Stimulated activated naive CD4-positive, alpha-beta T cell (primary cell): ENCODE results near the gene ULK3.
"Not testable (repeated sequence)": the region's sequence is repeated elsewhere in the genome, so short reads cannot be mapped to it uniquely, and the experiment has no call there.

Experiments used
- DNase-seq, 6 experiments: peaks; one replicate each; lab custom pipeline; 2025; lab: John Stamatoyannopoulos, UW

The ULK3 gene

DNA sequence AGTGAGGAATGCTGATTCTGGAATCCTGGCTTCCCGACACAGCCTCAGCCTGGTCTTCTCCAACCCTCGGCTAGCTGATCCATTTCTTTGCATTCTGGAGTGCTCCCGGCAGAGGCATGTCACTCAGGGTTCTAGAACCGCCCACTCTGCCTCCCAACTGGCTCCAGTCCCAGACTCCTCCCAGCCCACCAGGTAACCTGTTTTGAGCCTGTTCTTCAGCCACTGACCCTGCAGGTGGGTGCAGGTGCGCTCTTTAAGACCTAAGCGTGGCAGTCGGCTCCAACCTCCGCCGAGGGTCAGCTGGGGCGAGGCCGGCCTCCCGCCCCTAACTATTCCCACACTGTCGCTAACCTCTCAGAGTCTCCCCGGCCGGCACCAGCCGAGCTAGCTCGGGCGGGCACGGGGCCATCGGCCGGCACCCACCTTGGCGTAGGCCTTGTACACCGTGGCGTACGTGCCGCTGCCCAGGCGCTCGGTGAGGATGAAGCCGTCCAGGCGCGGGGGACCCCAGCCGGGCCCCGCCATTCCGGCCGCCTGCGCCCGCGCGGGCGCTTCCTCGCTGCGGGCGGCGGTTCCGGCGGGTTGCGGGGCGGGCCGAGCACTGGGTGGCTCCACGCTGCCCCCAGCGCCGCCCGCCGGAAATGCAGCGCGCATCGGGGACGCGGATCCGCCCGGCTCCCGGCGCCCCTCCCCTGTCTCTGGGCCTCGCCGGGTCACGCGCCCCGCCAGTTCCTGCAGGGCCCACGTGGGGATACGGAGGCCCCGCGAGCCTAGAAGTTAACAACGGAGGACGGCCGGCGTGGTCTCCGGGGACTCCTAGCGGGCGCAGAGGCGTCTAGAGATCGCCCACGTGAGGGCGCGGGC is at the start of gene ULK3:
ULK3 (minus strand) TSS at position 576 of the 864 bp plus-strand sequence; CDS start at position 525, 51 bp downstream.
- peak; percentile 85 to 92 (median 89) for DNase-seq

- no peak for DNase-seq
These were observed 49.4 kb upstream of the ULK3 start for GRCh38 chr15:74892313-74892712.

DNA sequence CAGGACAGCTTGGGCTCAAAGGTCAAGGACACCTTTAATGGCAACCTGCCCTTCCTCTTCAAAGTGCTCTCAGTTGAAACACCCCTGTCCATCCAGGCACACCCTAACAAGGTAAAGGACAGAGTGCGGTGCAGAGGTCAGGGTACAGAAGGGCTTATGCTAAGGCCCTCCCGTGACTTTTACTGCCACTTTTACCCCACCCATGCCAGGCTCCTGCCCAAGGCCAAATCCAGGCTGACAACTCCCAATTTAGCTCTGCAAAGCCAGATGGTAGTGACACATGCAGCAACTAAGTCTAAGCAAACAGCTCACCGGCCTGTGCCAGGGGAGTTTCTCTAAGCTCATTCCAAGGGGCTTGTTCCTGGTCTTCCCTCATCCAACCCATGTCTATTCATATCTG is 48.5 kb upstream of the ULK3 start:
- DNase-seq = no peak

DNA sequence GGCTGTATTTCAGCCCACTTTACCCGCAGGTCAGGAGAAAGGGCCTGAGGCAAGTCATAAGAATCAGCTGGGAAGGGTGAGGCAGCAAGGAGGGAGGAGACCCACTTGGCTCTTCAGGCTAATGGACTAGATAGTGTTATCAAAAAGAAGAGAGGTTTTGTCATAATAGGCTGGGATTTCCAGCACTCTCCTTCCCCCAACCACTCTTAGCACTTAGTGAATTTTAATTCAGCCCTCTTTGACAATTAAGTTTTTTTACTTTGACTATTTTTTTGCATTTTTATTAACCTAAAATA is 47.7 kb upstream of the ULK3 start:
- no peak for DNase-seq

DNA sequence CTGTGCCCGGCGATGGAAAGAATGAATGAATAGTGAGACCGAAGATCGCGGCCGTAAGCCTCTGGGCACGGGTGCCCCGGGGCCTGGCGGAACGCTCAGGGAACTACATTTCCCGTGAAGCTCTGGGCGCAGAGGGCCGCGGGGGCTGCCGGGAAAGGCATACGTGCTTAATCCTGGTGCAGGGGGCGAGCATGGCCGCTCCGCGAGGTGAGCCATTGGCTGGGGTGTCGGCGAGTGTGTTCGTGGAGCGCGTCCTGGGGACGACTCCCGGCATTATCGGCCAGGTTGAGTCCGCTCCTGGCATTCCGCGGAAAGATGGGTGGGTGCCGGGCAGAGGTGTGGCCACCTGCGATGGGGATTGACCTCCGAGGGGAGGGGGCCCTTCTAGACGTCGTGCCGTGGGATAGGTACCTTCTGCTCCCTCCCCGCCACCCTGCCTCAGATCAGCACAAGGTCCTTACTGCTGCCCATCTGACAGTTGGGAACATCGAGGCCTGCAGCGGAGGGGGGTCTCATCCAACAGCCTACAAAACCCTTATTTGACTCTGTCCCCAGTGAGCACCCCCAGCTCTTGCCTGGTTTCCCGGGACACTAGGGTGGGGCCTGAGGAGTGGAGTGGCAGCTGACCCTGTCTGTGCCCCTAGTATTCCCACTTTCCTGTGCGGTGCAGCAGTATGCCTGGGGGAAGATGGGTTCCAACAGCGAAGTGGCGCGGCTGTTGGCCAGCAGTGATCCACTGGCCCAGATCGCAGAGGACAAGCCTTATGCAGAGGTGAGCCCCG is 47.1 kb upstream of the ULK3 start, which contains the start of gene MPI:
MPI (plus strand) TSS at position 160 of the 782 bp plus-strand sequence; CDS start at position 192, 32 bp downstream.
- DNase-seq = peak; percentile 66 to 81 (median 74)

DNA sequence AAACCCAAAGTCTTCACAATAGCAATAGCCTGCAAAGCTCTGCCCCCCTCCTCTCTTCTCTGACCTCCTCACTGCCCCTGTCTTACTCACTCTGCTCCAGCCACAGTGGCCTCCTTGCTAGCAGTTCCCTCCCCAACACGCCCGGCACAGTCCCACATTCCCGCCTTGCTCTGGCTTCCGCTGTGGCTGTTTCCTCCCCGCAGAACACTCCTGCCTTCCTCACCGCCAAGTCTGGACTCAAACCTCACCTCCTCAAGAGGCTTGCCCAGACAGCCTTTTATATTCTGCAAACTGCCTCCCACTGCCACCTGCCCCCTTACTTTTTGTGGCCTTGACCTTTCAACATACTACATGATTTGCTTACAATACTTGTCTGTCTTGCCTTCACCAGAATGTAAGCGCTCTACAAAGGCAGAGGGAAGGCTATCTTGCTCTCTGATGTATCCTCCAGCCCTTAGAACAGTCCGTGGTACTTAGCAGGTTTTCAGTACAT is 46.5 kb upstream of the ULK3 start:
- DNase-seq = peak in 1 of 6 experiments; percentile 8

GRCh38 chr15:74888716-74889115 is 45.8 kb upstream of the ULK3 start:
- no peak for DNase-seq

DNA sequence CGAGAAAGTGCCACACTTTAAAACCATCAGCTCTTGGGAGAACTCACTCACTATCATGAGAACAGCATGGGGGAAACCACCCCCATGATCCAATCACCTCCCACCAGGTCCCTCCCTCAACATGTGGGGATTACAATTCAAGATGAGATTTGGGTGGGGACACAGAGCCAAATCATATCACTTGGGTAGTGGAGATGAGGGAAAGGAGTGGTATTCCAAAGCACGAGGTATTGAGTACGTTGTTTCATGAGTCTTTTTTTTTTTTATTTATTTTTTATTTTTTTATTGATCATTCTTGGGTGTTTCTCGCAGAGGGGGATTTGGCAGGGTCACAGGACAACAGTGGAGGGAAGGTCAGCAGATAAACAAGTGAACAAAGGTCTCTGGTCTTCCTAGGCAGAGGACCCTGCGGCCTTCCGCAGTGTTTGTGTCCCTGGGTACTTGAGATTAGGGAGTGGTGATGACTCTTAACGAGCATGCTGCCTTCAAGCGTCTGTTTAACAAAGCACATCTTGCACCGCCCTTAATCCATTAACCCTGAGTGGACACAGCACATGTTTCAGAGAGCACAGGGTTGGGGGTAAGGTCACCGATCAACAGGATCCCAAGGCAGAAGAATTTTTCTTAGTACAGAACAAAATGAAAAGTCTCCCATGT is 44.7 kb upstream of the ULK3 start:
- not testable (repeated sequence) for DNase-seq

GRCh38 chr15:74885461-74885860 is 42.5 kb upstream of the ULK3 start:
- no peak for DNase-seq

GRCh38 chr15:74884428-74885223 is 41.7 kb upstream of the ULK3 start:
- no peak for DNase-seq

- DNase-seq = no peak
These were observed 39.6 kb upstream of the ULK3 start for GRCh38 chr15:74882528-74882927.

DNA sequence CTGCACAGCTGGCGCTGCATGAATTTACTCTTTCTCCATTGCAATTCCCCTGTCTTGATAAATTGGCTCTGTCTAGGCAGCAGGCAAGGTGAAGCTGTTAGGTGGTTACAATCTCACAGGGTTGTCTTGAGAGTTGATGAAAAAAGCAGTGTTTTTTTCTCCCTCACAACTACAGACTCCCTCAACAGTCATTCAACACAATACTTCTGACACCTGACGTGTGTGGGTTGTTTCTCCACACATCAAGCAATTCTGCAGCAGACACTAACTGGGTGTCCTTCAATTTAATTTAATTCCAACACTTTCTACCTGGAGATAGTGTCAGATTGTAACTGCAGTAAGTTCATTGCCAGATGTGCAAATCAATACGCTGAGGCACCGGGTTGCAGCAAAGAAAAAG is 35.3 kb upstream of the ULK3 start:
- no peak for DNase-seq

DNA sequence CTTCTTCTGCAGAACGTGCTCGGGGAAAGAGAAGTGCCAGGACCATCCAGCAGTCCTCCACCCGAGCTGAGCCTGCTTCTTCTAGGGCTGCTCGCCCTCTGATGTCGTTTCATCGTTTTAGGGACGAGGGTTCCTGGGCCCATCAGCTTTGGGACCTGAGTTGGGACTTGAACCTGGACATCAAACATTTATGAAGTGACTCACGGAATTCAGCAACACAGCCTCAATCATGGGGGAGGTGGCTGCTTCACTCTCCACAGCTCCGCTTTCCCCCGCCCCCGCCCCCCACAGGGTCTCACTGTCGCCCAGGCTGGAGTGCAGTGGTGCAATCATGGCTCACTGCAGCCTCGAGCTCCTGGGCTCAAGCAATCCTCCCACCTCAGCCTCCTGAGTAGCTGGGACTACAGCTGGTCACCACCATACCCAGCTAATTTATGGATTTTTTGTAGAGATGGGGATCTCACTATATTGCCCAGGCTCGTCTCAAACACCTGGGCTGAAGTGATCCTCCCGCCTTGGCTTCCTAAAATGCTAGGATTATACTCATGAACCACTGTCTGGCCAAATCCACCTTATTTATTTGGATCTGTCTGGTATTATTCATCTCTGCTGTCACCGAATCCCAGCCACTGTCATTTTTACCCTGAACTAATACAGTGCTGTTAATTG is 30.9 kb upstream of the ULK3 start:
- peak in 2 of 6 experiments; percentile 19 to 32 for DNase-seq

GRCh38 chr15:74873036-74873755 is 30.2 kb upstream of the ULK3 start, which contains the start of gene SCAMP2:
TSS of gene SCAMP2 (minus strand) at chr15:74873365. CDS start at chr15:74873255, 110 bp downstream.
- DNase-seq = peak; percentile 84 to 98 (median 92)

DNA sequence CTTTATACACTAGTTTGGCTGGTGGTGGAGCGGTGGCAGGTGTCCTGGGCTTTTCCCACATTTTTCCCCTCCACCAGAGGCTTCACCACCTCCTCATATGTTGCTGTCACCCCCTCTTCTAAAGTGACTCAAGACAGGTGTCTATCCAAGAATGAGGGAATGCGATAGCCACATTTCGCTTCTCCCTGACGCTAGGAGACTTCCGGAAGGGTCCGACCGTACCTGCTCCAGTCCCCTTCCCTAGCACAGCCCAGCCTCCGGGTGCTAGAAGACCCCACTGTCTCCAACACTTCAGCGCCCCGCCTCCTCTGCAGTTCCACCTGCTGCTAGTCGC is 29.7 kb upstream of the ULK3 start:
- no peak for DNase-seq

- no peak for DNase-seq
These were observed 27.7 kb upstream of the ULK3 start for GRCh38 chr15:74870436-74871215.

- DNase-seq = no peak
These were observed 26.9 kb upstream of the ULK3 start for GRCh38 chr15:74869726-74870407.

DNA sequence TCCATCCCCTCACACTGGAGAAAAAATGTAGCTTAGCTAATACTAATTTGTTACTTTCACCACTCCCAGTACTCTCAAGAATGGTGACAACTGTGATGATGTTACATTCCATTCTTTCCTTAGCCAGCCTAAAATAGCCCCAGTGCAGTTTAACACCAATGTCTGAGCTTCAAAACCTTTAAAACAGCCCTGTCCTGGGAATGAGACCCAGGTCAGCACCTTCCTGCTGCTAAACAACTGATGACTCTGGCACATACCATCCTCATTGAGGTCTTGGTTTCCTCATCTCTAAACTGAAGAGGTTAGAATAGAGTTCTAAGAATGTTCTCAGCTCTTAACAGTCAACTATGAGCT is 26.4 kb upstream of the ULK3 start:
- DNase-seq = no peak

- DNase-seq = no peak
These were observed 25.1 kb upstream of the ULK3 start for GRCh38 chr15:74868059-74868458.
